Left cardiac atrium (tissue), 4 donors: ENCODE results near the gene NOCT. TPM values are rescaled to one million over a fixed set of nuclear protein-coding genes. Genes with fewer than 3 reads are reported as not detected.

Source experiments
- ATAC-seq, 2 donors: fragments of 200-7000 bp; cut with Tn5 transposase; one replicate each; pipeline ENCODE4 v1.9.1; 2020; ENCODE audit warnings: mild to moderate bottlenecking in 2 of 2, moderate library complexity in 2 of 2
- DNase-seq: peaks from one replicate; pipeline ENCODE4 v3.0.0-alpha.2; 2020
- intact Hi-C, 2 donors: fragments of 100-400 bp; cut with DNase I; formaldehyde crosslinking; loops; one replicate each; pipeline versions ENCODE4 v1.14.1 to v1.15.1; 2022 to 2023
- total RNA-seq, 2 donors: library from RNA; stranded (reverse); fragmentation: NEBNext Ultra II Directional; extraction: Animal tissue kit (Norgen Biotek cat#: 25700); gene quantifications; one replicate each; pipeline ENCODE4 v1.2.1, GENCODE V29; 2021
- donor health status: DM: no; HTN: yes; CAD: no.
- donor health status: DM: no; HTN: yes; CAD: no; lungs with severe emphysema.
- donor health status: DM: yes; HTN: yes; CAD: no.
- donor health status: Dilated cardiomyopathy.

Gene NOCT
- total RNA-seq, 2 donors from 2014 or later, result 6.8 to 13.5 TPM

- DNase-seq (no peak), ATAC-seq (no peak)
- intact Hi-C loops, result loop anchor here (5.0 to 10.0 kb wide), 3 partner anchors 50 to 218 kb away; partner anchors contain the start of genes NAA15 (in 1 of the 2) and NDUFC1 (in 1 of the 2)
Measured at GRCh38 chr4:139084804-139085093, 69.2 kb downstream of the NOCT start.

- no peak for ATAC-seq
- intact Hi-C loops, result loop anchor here in 1 of 2 donors (10.0 kb wide), 1 partner anchor 50 kb away; no protein-coding TSS in a partner anchor
- DNase-seq, result no peak
Measured at GRCh38 chr4:139085141-139085540, 69.6 kb downstream of the NOCT start.

GRCh38 chr4:139092271-139092670 is 76.7 kb downstream of the NOCT start:
- ATAC-seq (no peak), DNase-seq (no peak)
- intact Hi-C loops, result no loop called here

Other genes with a start within 250 kb of the NOCT start
- gene ELF2, start 161.4 kb downstream of the NOCT start, total RNA-seq, result 10 to 100 TPM; 34.1 to 34.2 TPM